Esophagus (tissue), 2 donors: ENCODE data around the gene TACC2. TPM values are rescaled to one million over a fixed set of nuclear protein-coding genes. Genes with fewer than 3 reads are reported as not detected.

Experiments used
- H3K27ac ChIP-seq, 2 donors: one replicate each; pipeline ENCODE4 v1.5.1; 2013; ENCODE audit warnings: low read depth in 2 of 2, mild to moderate bottlenecking in 2 of 2, inconsistent platforms in 1 of 2, low read length in 1 of 2, moderate library complexity in 1 of 2
- H3K27me3 ChIP-seq, 2 donors: one replicate each; pipeline ENCODE4 v1.6.1; 2013; ENCODE audit warnings: low read length in 2 of 2, control low read depth in 1 of 2, mild to moderate bottlenecking in 1 of 2; ENCODE audit not compliant: insufficient read depth in 2 of 2, control insufficient read depth in 1 of 2
- H3K36me3 ChIP-seq, 2 donors: one replicate each; pipeline ENCODE4 v1.6.1; 2013; ENCODE audit warnings: low read length in 1 of 2; ENCODE audit not compliant: control insufficient read depth in 2 of 2, insufficient read depth in 2 of 2
- H3K4me1 ChIP-seq, 2 donors: one replicate each; pipeline ENCODE4 v1.6.1; 2013; ENCODE audit warnings: low read length in 1 of 2; ENCODE audit not compliant: control insufficient read depth in 2 of 2, insufficient read depth in 2 of 2
- H3K4me3 ChIP-seq, 2 donors: one replicate each; pipeline ENCODE4 v1.5.1; 2013; ENCODE audit warnings: low read length in 2 of 2, mild to moderate bottlenecking in 2 of 2, low read depth in 1 of 2, moderate library complexity in 1 of 2
- H3K9me3 ChIP-seq, 2 donors: one replicate each; pipeline ENCODE4 v1.6.1; 2013; ENCODE audit warnings: mild to moderate bottlenecking in 2 of 2, low read depth in 1 of 2, low read length in 1 of 2, moderate library complexity in 1 of 2; ENCODE audit not compliant: control insufficient read depth in 2 of 2, insufficient read depth in 1 of 2
- WGBS, 2 donors: extraction: QIAGEN DNeasy Blood & Tissue Kit; methylation state at CpG; one replicate each; pipeline ENCODE4 v1.1.7; 2013; 5-methylcytosine and 5-hydroxymethylcytosine counted together
- polyA plus RNA-seq, 2 donors: library from polyadenylated mRNA; stranded (reverse); fragments of 200-250 nt; gene quantifications; one replicate each; pipeline ENCODE4 v1.2.3, GENCODE V29; 2013
- donor health status: healthy with polysubstance abuse.
- donor health status: Bipolar disorder and iron deficiency.

The TACC2 gene
- polyA plus RNA-seq, 2 donors: 47.8 to 51.8 TPM

- Histone ChIP-seq H3K27ac (no peak overlapping the region), H3K9me3 (no peaks in the 10 kb centered on the region), H3K4me3 (no peak overlapping the region), H3K27me3 (no peaks in the 10 kb centered on the region), H3K4me1 (peaks cover 0 to 3% of the 10 kb centered on the region in 2 donors), H3K36me3 (peaks cover 17 to 26% of the 10 kb centered on the region in 2 donors)
- WGBS, 2 donors: 72 to 86% methylated on average over 17 of the region's 17 CpGs
These were observed 248.5 kb downstream of the TACC2 start for GRCh38 chr10:122237331-122237990.

- Histone ChIP-seq H3K36me3 (peaks cover 19 to 26% of the 10 kb centered on the region in 2 donors), H3K4me1 (peaks cover 0 to 3% of the 10 kb centered on the region in 2 donors), H3K27me3 (no peaks in the 10 kb centered on the region), H3K9me3 (no peaks in the 10 kb centered on the region), H3K4me3 (no peak overlapping the region), H3K27ac (peak overlapping the region in 1 of 2 donors; percentile 5)
- WGBS, 2 donors: 63 to 72% methylated on average over 10 of the region's 10 CpGs
These were observed 250.8 kb downstream of the TACC2 start for GRCh38 chr10:122239578-122240257.

- Histone ChIP-seq H3K27ac (peak overlapping the region in 1 of 2 donors; percentile 24), H3K27me3 (no peaks in the 10 kb centered on the region), H3K4me1 (peaks cover 0 to 3% of the 10 kb centered on the region in 2 donors), H3K4me3 (no peak overlapping the region), H3K9me3 (no peaks in the 10 kb centered on the region), H3K36me3 (peaks cover 19 to 26% of the 10 kb centered on the region in 2 donors)
- WGBS, 2 donors: 97 to 98% methylated on average over 6 of the region's 6 CpGs
These were observed 251.4 kb downstream of the TACC2 start for GRCh38 chr10:122240401-122240800.

- WGBS, 2 donors: 92 to 94% methylated on average over 8 of the region's 8 CpGs
- H3K9me3 ChIP-seq: no peaks in the 10 kb centered on the region
- H3K27ac ChIP-seq: no peak overlapping the region
- no peak overlapping the region for H3K4me3 ChIP-seq
- no peaks in the 10 kb centered on the region for H3K27me3 ChIP-seq
- peaks cover 24 to 25% of the 10 kb centered on the region in 2 donors for H3K36me3 ChIP-seq
- peaks cover 0 to 3% of the 10 kb centered on the region in 2 donors for H3K4me1 ChIP-seq
These were observed 252.9 kb downstream of the TACC2 start for GRCh38 chr10:122241836-122242235.

- Histone ChIP-seq H3K4me3 (no peak overlapping the region), H3K27me3 (no peaks in the 10 kb centered on the region), H3K9me3 (no peaks in the 10 kb centered on the region), H3K36me3 (peaks cover 14 to 27% of the 10 kb centered on the region in 2 donors), H3K27ac (no peak overlapping the region), H3K4me1 (peaks cover 0 to 3% of the 10 kb centered on the region in 2 donors)
- WGBS, 2 donors: 68 to 73% methylated on average over 2 of the region's 2 CpGs
These were observed 254.6 kb downstream of the TACC2 start for GRCh38 chr10:122243550-122243949.

GRCh38 chr10:122244001-122244975, 255.3 kb downstream of the TACC2 start:
- peak overlapping the region in 1 of 2 donors; percentile 19 for H3K27ac ChIP-seq
- H3K36me3 ChIP-seq: peaks cover 14 to 34% of the 10 kb centered on the region in 2 donors
- 82 to 86% methylated on average over 11 of the region's 11 CpGs for WGBS, 2 donors

GRCh38 chr10:122245136-122245535, 256.2 kb downstream of the TACC2 start:
- H3K4me3 ChIP-seq: no peak overlapping the region
- 80 to 91% methylated on average over 4 of the region's 4 CpGs for WGBS, 2 donors
- H3K4me1 ChIP-seq: no peaks in the 10 kb centered on the region
- no peaks in the 10 kb centered on the region for H3K27me3 ChIP-seq
- peaks cover 12 to 34% of the 10 kb centered on the region in 2 donors for H3K36me3 ChIP-seq
- no peaks in the 10 kb centered on the region for H3K9me3 ChIP-seq
- H3K27ac ChIP-seq: no peak overlapping the region

More at GRCh38 chr10:122244001-122244975, 255.3 kb downstream of the TACC2 start:
- peaks cover 0 to 3% of the 10 kb centered on the region in 2 donors for H3K4me1 ChIP-seq
- no peaks in the 10 kb centered on the region for H3K9me3 ChIP-seq
- no peak overlapping the region for H3K4me3 ChIP-seq
- no peaks in the 10 kb centered on the region for H3K27me3 ChIP-seq

- Histone ChIP-seq H3K4me1 (no peaks in the 10 kb centered on the region), H3K27ac (no peak overlapping the region), H3K36me3 (peaks cover 12 to 38% of the 10 kb centered on the region in 2 donors), H3K4me3 (no peak overlapping the region), H3K9me3 (no peaks in the 10 kb centered on the region), H3K27me3 (no peaks in the 10 kb centered on the region)
- 91% methylated on average over 11 of the region's 11 CpGs for WGBS, 2 donors
These were observed 256.9 kb downstream of the TACC2 start for GRCh38 chr10:122245897-122246296.

GRCh38 chr10:122246830-122247520, 258.0 kb downstream of the TACC2 start:
- H3K27ac ChIP-seq: no peak overlapping the region
- H3K4me1 ChIP-seq: no peaks in the 10 kb centered on the region
- no peak overlapping the region for H3K4me3 ChIP-seq
- H3K9me3 ChIP-seq: no peaks in the 10 kb centered on the region
- no peaks in the 10 kb centered on the region for H3K27me3 ChIP-seq
- H3K36me3 ChIP-seq: peaks cover 10 to 35% of the 10 kb centered on the region in 2 donors
- 90 to 91% methylated on average over 11 of the region's 11 CpGs for WGBS, 2 donors
